GM12878 (cell line): ENCODE results near the gene SCNN1A. TPM values are rescaled to one million over a fixed set of nuclear protein-coding genes. Genes with fewer than 3 reads are reported as not detected.

Experiments
- polyA plus RNA-seq, 11 experiments: library from polyadenylated mRNA; depleted of rRNA in 4 of 11; unstranded in 6 of 11; stranded (reverse) in 5 of 11; fragments of >200 nt; fragmentation: Nextera tagmentation in 4 of 11; fragmentation: Illumina TruSeq in 1 of 11; extraction: Ambion mirVana in 4 of 11; extraction: Trizol in 1 of 11; gene quantifications; 1 replicate in 1 of 11; 2 replicates in 10 of 11; pipeline versions ENCODE4 v1.2.1 to v1.2.3, GENCODE V29; 2011 to 2016; ENCODE audit warnings: inconsistent platforms in 2 of 11, missing spikeins in 2 of 11, low read depth in 1 of 11
- small RNA-seq: library from RNA; depleted of rRNA; stranded (forward); fragments of <200 nt; gene quantifications from one replicate; pipeline ENCODE3, GENCODE V24; 2014
- total RNA-seq, 4 experiments: library from RNA; depleted of rRNA in 3 of 4; stranded (reverse); fragments of >200 nt in 3 of 4; fragmentation: Illumina TruSeq in 1 of 4; extraction: Trizol in 1 of 4; gene quantifications; 2 replicates each; pipeline versions ENCODE4 v1.2.1 to v1.2.3, GENCODE V29; 2013 to 2021

Gene SCNN1A
- total and polyA plus RNA-seq, 10 of the 15 experiments (the other 5 are each of a cell fraction or from before 2014, with no cell fraction given): 0.14 to 0.69 TPM; not detected in 8

Small RNAs within 50 kb of the gene (small RNA-seq; reads per million reads assigned to genes)
- gene RN7SL391P: not detected

Other genes with a start within 250 kb of the SCNN1A start
Only the 7 nearest of the 13 such genes appear.
- gene PLEKHG6, start 64.9 kb downstream of the SCNN1A start, total RNA-seq (2014; rRNA removed): 1.0 and 1.4 TPM in 2 replicates
- gene PLEKHG6, start 64.9 kb downstream of the SCNN1A start, total RNA-seq (2014; rRNA removed; fragmentation: Illumina TruSeq; extraction: Trizol): 0.60 and 0.72 TPM in 2 replicates
- gene PLEKHG6, start 64.9 kb downstream of the SCNN1A start, total RNA-seq (2021): 0.90 and 1.5 TPM in 2 replicates
- 1.4 and 2.0 TPM in 2 replicates for gene PLEKHG6, start 64.9 kb downstream of the SCNN1A start, polyA plus RNA-seq (2011; rRNA removed)
- 0.10 and 0.62 TPM in 2 replicates for gene PLEKHG6, start 64.9 kb downstream of the SCNN1A start, polyA plus RNA-seq (2014; fragmentation: Illumina TruSeq; extraction: Trizol)
- under 1 TPM; 0.10 to 0.20 TPM for gene PLEKHG6, start 64.9 kb downstream of the SCNN1A start, polyA plus RNA-seq (2014; fragmentation: Nextera tagmentation; extraction: Ambion mirVana)
- 1.6 and 4.0 TPM in 2 replicates for gene PLEKHG6, start 64.9 kb downstream of the SCNN1A start, polyA plus RNA-seq (2014; rRNA removed)
- gene PLEKHG6, start 64.9 kb downstream of the SCNN1A start, polyA plus RNA-seq (2016; fragmentation: Nextera tagmentation; extraction: Ambion mirVana): 1 to 10 TPM; 1.4 to 2.3 TPM
- 11.7 and 14.1 TPM in 2 replicates for gene TNFRSF1A, start 33.5 kb downstream of the SCNN1A start, total RNA-seq (2014; rRNA removed)
- gene TNFRSF1A, start 33.5 kb downstream of the SCNN1A start, total RNA-seq (2014; rRNA removed; fragmentation: Illumina TruSeq; extraction: Trizol): 7.3 and 9.8 TPM in 2 replicates
- 16.2 and 16.5 TPM in 2 replicates for gene TNFRSF1A, start 33.5 kb downstream of the SCNN1A start, total RNA-seq (2021)
- 16.5 and 18.9 TPM in 2 replicates for gene TNFRSF1A, start 33.5 kb downstream of the SCNN1A start, polyA plus RNA-seq (2011; rRNA removed)
- 6.4 and 14.8 TPM in 2 replicates for gene TNFRSF1A, start 33.5 kb downstream of the SCNN1A start, polyA plus RNA-seq (2014; fragmentation: Illumina TruSeq; extraction: Trizol)
- gene TNFRSF1A, start 33.5 kb downstream of the SCNN1A start, polyA plus RNA-seq (2014; fragmentation: Nextera tagmentation; extraction: Ambion mirVana): under 1 TPM; 0.24 to 0.77 TPM
- 12.7 and 13.1 TPM in 2 replicates for gene TNFRSF1A, start 33.5 kb downstream of the SCNN1A start, polyA plus RNA-seq (2014; rRNA removed)
- 10 to 100 TPM; 10.6 to 13.0 TPM for gene TNFRSF1A, start 33.5 kb downstream of the SCNN1A start, polyA plus RNA-seq (2016; fragmentation: Nextera tagmentation; extraction: Ambion mirVana)
- gene LTBR, start 8.6 kb upstream of the SCNN1A start, total RNA-seq (2014; rRNA removed): not detected in 2 replicates
- gene LTBR, start 8.6 kb upstream of the SCNN1A start, total RNA-seq (2014; rRNA removed; fragmentation: Illumina TruSeq; extraction: Trizol): not detected in 2 replicates
- 0.44 and 0.45 TPM in 2 replicates for gene LTBR, start 8.6 kb upstream of the SCNN1A start, total RNA-seq (2021)
- gene LTBR, start 8.6 kb upstream of the SCNN1A start, polyA plus RNA-seq (2011; rRNA removed): not detected in 2 replicates
- not detected in 2 replicates for gene LTBR, start 8.6 kb upstream of the SCNN1A start, polyA plus RNA-seq (2014; fragmentation: Illumina TruSeq; extraction: Trizol)
- not detected for gene LTBR, start 8.6 kb upstream of the SCNN1A start, polyA plus RNA-seq (2014; fragmentation: Nextera tagmentation; extraction: Ambion mirVana)
- not detected in 2 replicates for gene LTBR, start 8.6 kb upstream of the SCNN1A start, polyA plus RNA-seq (2014; rRNA removed)
- under 1 TPM in 1 of 2 experiments, not detected in 1; 0.24 TPM for gene LTBR, start 8.6 kb upstream of the SCNN1A start, polyA plus RNA-seq (2016; fragmentation: Nextera tagmentation; extraction: Ambion mirVana)
- gene CD27, start 69.4 kb upstream of the SCNN1A start, total RNA-seq (2014; rRNA removed): 164 and 184 TPM in 2 replicates
- gene CD27, start 69.4 kb upstream of the SCNN1A start, total RNA-seq (2014; rRNA removed; fragmentation: Illumina TruSeq; extraction: Trizol): 66.8 and 66.9 TPM in 2 replicates
- 116 and 117 TPM in 2 replicates for gene CD27, start 69.4 kb upstream of the SCNN1A start, total RNA-seq (2021)
- 14.7 and 32.0 TPM in 2 replicates for gene CD27, start 69.4 kb upstream of the SCNN1A start, polyA plus RNA-seq (2011; rRNA removed)
- gene CD27, start 69.4 kb upstream of the SCNN1A start, polyA plus RNA-seq (2014; fragmentation: Illumina TruSeq; extraction: Trizol): 24.2 and 96.1 TPM in 2 replicates
- 10 to 100 TPM in 1 of 2 experiments, 1 to 10 TPM in 1; 4.9 to 15.0 TPM for gene CD27, start 69.4 kb upstream of the SCNN1A start, polyA plus RNA-seq (2014; fragmentation: Nextera tagmentation; extraction: Ambion mirVana)
- gene CD27, start 69.4 kb upstream of the SCNN1A start, polyA plus RNA-seq (2014; rRNA removed): 140 and 158 TPM in 2 replicates
- gene CD27, start 69.4 kb upstream of the SCNN1A start, polyA plus RNA-seq (2016; fragmentation: Nextera tagmentation; extraction: Ambion mirVana): 100 to 1,000 TPM; 127 to 135 TPM
- gene TAPBPL, start 76.5 kb upstream of the SCNN1A start, total RNA-seq (2014; rRNA removed): 39.1 and 40.4 TPM in 2 replicates
- 24.7 and 25.0 TPM in 2 replicates for gene TAPBPL, start 76.5 kb upstream of the SCNN1A start, total RNA-seq (2014; rRNA removed; fragmentation: Illumina TruSeq; extraction: Trizol)
- gene TAPBPL, start 76.5 kb upstream of the SCNN1A start, total RNA-seq (2021): 26.4 and 29.0 TPM in 2 replicates
- gene TAPBPL, start 76.5 kb upstream of the SCNN1A start, polyA plus RNA-seq (2011; rRNA removed): 28.5 and 45.0 TPM in 2 replicates
- gene TAPBPL, start 76.5 kb upstream of the SCNN1A start, polyA plus RNA-seq (2014; fragmentation: Illumina TruSeq; extraction: Trizol): 13.0 and 26.4 TPM in 2 replicates
- 10 to 100 TPM; 12.4 to 20.9 TPM for gene TAPBPL, start 76.5 kb upstream of the SCNN1A start, polyA plus RNA-seq (2014; fragmentation: Nextera tagmentation; extraction: Ambion mirVana)
- gene TAPBPL, start 76.5 kb upstream of the SCNN1A start, polyA plus RNA-seq (2014; rRNA removed): 40.4 and 43.1 TPM in 2 replicates
- 10 to 100 TPM; 33.3 to 39.9 TPM for gene TAPBPL, start 76.5 kb upstream of the SCNN1A start, polyA plus RNA-seq (2016; fragmentation: Nextera tagmentation; extraction: Ambion mirVana)
- gene VAMP1, start 95.1 kb upstream of the SCNN1A start, total RNA-seq (2014; rRNA removed): 28.9 and 31.5 TPM in 2 replicates
- 14.8 and 16.6 TPM in 2 replicates for gene VAMP1, start 95.1 kb upstream of the SCNN1A start, total RNA-seq (2014; rRNA removed; fragmentation: Illumina TruSeq; extraction: Trizol)
- 26.0 and 26.2 TPM in 2 replicates for gene VAMP1, start 95.1 kb upstream of the SCNN1A start, total RNA-seq (2021)
- 37.1 and 41.3 TPM in 2 replicates for gene VAMP1, start 95.1 kb upstream of the SCNN1A start, polyA plus RNA-seq (2011; rRNA removed)
- gene VAMP1, start 95.1 kb upstream of the SCNN1A start, polyA plus RNA-seq (2014; fragmentation: Illumina TruSeq; extraction: Trizol): 32.3 and 36.1 TPM in 2 replicates
- gene VAMP1, start 95.1 kb upstream of the SCNN1A start, polyA plus RNA-seq (2014; fragmentation: Nextera tagmentation; extraction: Ambion mirVana): 1 to 10 TPM; 4.8 to 8.8 TPM
- 121 and 123 TPM in 2 replicates for gene VAMP1, start 95.1 kb upstream of the SCNN1A start, polyA plus RNA-seq (2014; rRNA removed)
- 10 to 100 TPM; 25.9 to 28.9 TPM for gene VAMP1, start 95.1 kb upstream of the SCNN1A start, polyA plus RNA-seq (2016; fragmentation: Nextera tagmentation; extraction: Ambion mirVana)
- gene MRPL51, start 117.7 kb upstream of the SCNN1A start, total RNA-seq (2014; rRNA removed): 137 and 175 TPM in 2 replicates
- gene MRPL51, start 117.7 kb upstream of the SCNN1A start, total RNA-seq (2014; rRNA removed; fragmentation: Illumina TruSeq; extraction: Trizol): 254 and 259 TPM in 2 replicates
- 275 and 276 TPM in 2 replicates for gene MRPL51, start 117.7 kb upstream of the SCNN1A start, total RNA-seq (2021)
- 159 and 252 TPM in 2 replicates for gene MRPL51, start 117.7 kb upstream of the SCNN1A start, polyA plus RNA-seq (2011; rRNA removed)
- gene MRPL51, start 117.7 kb upstream of the SCNN1A start, polyA plus RNA-seq (2014; fragmentation: Illumina TruSeq; extraction: Trizol): 241 and 255 TPM in 2 replicates
- 1,000 to 10,000 TPM in 1 of 2 experiments, 100 to 1,000 TPM in 1; 908 to 1,202 TPM for gene MRPL51, start 117.7 kb upstream of the SCNN1A start, polyA plus RNA-seq (2014; fragmentation: Nextera tagmentation; extraction: Ambion mirVana)
- gene MRPL51, start 117.7 kb upstream of the SCNN1A start, polyA plus RNA-seq (2014; rRNA removed): 167 and 183 TPM in 2 replicates
- 100 to 1,000 TPM; 583 to 588 TPM for gene MRPL51, start 117.7 kb upstream of the SCNN1A start, polyA plus RNA-seq (2016; fragmentation: Nextera tagmentation; extraction: Ambion mirVana)